ENCODE measurements around the gene BAZ1A.

GRCh38 chr14:34714320-34715126, 160.6 kb downstream of the BAZ1A start, which contains the start of gene CFL2:
- TF ChIP-seq CTCF (IDR thresholded peaks at IDR 0.05; ENCODE audit: low read length) = no peak
- no peak for TF ChIP-seq EZH2 (IDR thresholded peaks at IDR 0.05; ENCODE audit: borderline replicate concordance, low read length)
